NCI-H1930 (cell line): Measurements from ENCODE around the gene ZNF587B.
"Not testable (repeated sequence)": the region's sequence is repeated elsewhere in the genome, so short reads cannot be mapped to it uniquely, and the experiment has no call there.

Source experiments
- DNase-seq, 2 experiments: peaks; one replicate each; lab custom pipeline; 2025; lab: John Stamatoyannopoulos, UW

ZNF587B gene

GRCh38 chr19:57819475-57820148, 10.5 kb upstream of the ZNF587B start:
- peak; percentile 87 to 92 for DNase-seq

- DNase-seq = no peak
Observed at GRCh38 chr19:57820599-57820998, 9.5 kb upstream of the ZNF587B start.

DNA sequence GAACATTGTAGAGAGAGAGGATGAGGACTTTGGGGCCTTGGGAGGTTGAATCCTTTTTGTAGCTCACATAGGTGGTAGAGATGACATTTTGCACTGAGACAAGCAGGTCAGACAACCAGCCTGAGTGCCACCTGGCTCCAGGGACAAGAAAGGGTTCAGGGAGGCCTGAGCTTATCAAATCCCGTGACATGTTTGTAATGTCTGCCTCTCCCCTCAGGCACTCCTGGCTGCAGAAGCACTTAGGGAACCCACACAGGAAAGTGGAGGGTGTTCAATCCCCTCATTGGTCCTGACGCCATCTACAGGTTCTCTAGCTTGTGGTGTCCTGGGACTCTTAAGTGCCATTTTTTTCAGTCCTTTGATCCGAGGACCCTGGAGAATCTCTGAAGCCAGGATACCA, 9.0 kb upstream of the ZNF587B start:
- not testable (repeated sequence) for DNase-seq

GRCh38 chr19:57821501-57821900, 8.6 kb upstream of the ZNF587B start:
- DNase-seq = not testable (repeated sequence)

- DNase-seq = not testable (repeated sequence)
Observed at GRCh38 chr19:57823155-57823554, 6.9 kb upstream of the ZNF587B start.

- not testable (repeated sequence) for DNase-seq
Observed at GRCh38 chr19:57823608-57824007, 6.5 kb upstream of the ZNF587B start.

DNA sequence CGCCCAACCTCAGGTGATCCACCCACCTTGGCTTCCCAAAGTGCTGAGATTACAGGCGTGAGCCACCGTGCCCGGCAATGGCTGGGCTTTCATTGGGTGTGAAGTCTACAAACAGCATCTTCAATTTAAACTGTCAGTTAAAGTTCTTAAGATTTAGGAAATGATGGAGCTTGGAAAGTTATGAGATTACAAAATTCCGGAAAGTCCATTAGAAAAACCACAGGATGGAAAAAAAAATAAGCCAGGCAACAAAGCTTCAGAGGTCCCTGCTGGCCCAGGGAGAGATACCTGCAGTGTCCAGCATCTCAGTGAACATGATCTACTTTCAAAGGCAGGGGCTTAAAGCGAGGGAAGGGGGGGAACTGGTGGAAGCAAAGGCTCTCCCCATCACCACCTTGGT, 4.6 kb upstream of the ZNF587B start:
- DNase-seq = no peak

DNA sequence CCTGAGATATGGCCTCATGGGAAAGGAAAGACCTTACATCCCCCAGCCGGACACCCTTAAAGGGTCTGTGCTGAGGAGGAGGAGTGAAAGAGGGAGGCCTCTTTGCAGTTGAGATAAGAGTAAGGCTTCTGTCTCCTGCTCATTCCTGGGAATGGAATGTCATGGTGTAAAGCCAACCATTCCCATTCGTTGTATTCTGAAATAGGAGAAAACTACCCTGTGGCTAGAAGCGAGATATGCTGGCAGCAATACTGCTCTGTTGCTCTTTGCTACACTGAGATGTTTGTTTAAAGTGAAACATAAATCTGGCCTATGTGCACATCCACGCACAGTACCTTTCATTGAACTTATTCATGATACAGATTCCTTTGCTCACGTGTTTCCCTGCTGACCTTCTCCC, 783 bp upstream of the ZNF587B start:
- no peak for DNase-seq

- not testable (repeated sequence) for DNase-seq
Observed at GRCh38 chr19:57836991-57837390, 6.9 kb downstream of the ZNF587B start.

- not testable (repeated sequence) for DNase-seq
Observed at GRCh38 chr19:57838622-57839191, 8.6 kb downstream of the ZNF587B start.

GRCh38 chr19:57841122-57841763, 11.1 kb downstream of the ZNF587B start:
- DNase-seq = no peak

DNA sequence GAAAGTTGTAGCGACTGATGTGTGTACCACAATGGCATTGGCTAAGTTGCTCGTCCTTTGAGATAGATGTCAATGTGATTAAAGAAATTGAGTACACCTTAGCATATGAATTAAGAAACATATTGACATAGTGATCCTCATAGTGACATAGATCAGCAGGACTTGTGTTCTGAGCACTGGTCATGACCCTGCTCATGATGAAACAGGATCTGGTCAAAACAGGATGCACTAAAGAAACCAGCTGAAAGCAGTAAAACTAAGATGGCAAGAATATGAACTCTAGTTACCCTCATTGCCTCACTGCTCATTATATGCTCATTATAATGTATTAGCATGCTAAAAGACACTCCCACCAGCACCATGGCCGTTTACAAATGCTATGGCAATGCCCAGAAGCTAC, 17.1 kb downstream of the ZNF587B start:
- DNase-seq = not testable (repeated sequence)

- DNase-seq = not testable (repeated sequence)
Observed at GRCh38 chr19:57849162-57849665, 19.1 kb downstream of the ZNF587B start.

GRCh38 chr19:57849666-57850473, 19.8 kb downstream of the ZNF587B start, which contains the start of gene ZNF587:
Gene ZNF587, plus strand, starts transcription at chr19:57849859. Its CDS starts 180 bp downstream, at chr19:57850039.
- peak; percentile 70 to 88 for DNase-seq

DNA sequence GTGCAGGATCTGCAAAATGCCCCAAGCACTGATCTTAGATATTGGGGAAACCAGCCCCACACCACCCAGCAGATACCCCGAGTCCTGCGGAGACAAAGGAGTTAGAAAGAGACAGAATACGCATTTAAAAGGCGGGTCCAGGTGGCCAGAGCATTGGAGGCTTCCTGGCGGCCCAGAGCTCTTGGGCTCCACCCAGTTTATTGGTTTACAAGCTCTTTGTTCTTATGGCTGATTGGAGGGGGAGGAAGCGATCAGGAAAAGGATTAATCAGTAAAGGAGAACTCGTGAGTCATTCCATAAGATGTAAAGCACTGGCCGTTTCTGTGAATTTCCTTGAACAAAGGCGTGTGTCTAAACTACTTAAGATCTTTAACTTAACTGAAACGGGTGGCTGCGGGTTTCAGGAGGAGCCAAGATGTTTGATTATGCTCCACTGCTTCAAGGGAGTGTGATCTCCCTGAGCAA, 20.5 kb downstream of the ZNF587B start:
- no peak for DNase-seq

- DNase-seq = not testable (repeated sequence)
Observed at GRCh38 chr19:57851812-57852603, 21.9 kb downstream of the ZNF587B start.

DNA sequence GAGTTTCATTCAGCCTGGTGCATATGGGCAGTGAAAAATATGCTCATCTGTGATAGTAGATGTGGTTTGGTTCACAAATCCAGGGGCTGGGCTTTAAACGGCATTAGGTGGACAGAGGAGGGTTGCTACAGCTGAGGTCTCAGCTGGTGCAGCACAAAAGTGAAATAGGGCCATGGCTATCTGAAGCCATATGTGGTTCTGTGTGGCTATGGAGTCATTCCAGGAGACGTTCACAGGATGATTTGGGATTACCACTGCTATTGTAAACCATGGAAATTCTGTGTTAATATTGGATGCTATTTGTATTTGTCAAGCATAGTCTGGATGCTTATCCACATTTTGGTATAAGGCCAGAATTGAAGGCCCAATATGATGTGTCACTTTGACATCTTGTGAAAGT, 24.0 kb downstream of the ZNF587B start:
- not testable (repeated sequence) for DNase-seq

DNA sequence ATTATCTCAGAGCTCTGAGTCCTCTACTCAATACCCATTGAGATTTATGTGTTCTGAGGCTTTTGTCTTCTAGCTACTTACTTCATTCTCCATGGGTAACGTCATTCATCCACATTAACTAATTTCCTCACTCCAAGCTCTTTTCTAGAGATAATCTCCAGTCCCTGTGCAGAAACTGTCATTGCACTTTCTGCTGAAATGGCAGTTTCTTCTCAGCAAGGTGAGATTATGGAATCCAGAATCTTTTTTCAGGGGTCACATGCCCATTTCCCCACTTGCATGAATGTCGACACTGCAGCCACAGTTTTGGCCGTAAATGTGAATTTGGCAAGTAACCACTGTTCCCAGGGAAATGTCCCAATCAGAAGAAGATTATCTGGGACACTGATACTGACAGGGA, 32.3 kb downstream of the ZNF587B start:
- not testable (repeated sequence) for DNase-seq

DNA sequence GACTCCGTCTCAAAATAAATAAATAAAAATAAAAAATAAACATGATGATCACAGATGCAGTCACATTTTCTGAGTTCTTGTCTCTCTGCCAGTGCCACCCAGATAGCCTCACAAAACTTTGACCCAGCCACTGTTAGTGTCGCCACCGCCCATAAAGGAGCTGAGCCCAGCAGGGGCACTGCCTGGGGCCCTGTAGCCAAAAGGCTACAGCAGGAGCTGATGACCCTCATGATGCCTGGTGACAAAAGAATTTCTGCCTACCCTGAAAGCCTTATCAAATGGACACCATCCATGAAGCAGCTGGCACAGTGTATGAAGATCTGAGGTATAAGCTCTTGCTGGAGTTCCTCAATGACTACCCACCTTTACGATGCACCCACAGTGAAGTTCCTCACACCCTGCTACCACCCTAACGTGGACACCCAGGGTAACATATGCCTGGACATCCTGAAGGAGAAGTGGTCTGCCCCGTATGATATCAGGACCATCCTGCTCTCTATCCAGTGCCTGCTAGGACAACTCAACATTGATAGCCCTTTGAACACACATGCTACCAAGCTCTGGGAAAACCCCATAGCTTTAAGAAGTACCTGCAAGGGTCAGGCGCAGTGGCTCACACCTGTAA, 37.9 kb downstream of the ZNF587B start:
- DNase-seq = no peak

DNA sequence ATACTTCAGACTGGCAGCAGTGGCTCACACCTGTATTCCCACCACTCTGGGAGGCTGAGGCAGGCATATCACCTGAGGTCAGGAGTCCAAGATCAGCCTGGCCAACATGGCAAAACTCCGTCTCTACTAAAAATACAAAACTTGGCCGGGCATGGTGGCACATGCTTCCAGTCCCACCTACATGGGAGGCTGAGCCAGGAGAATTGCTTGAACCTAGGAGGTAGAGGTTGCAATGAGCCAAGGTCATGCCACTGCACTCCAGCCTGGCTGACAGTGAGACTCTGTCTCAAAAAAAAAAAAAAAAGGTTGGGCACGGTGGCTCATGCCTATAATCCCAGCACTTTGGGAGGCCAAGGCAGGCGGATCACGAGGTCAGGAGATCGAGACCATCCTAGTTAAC, 39.6 kb downstream of the ZNF587B start:
- DNase-seq = not testable (repeated sequence)

DNA sequence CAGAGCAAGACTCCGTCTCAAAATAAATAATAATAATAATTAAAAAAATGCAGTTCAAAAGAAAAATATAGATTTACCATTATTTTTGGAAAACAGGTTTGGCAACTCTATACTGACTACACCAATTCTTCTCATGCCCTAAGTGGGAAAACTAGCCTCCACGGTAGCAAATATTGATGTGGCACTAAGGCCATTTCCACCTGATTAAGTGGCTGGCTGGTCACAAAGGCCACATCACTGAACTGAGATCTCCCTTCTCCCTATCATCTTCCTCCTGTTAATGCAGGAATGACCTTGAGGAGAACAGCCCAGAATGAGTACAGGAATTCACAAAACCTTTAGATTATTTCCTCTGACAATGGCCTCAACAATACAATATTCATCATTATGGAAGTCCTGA, 40.1 kb downstream of the ZNF587B start:
- DNase-seq = no peak
